Immature natural killer cell (primary cell): ENCODE data around the gene SCAMP4. TPM values are rescaled to one million over a fixed set of nuclear protein-coding genes. Genes with fewer than 3 reads are reported as not detected.

Experiments used
- DNase-seq, 3 donors: peaks; one replicate each; pipeline ENCODE4 v3.0.0; 2022; ENCODE audit warnings: mixed read lengths in 1 of 3
- H3K27ac Mint-ChIP-seq, 6 donors: one replicate each; pipeline ENCODE4 v1.8.0; 2020; ENCODE audit warnings: mixed read lengths in 6 of 6, mild to moderate bottlenecking in 5 of 6, inconsistent platforms in 4 of 6, moderate library complexity in 3 of 6
- H3K27me3 Mint-ChIP-seq, 3 donors: one replicate each; pipeline ENCODE4 v1.8.0; 2020 to 2021; ENCODE audit warnings: low read depth in 3 of 3, mild to moderate bottlenecking in 3 of 3, mixed read lengths in 3 of 3, moderate library complexity in 3 of 3, inconsistent platforms in 1 of 3
- H3K36me3 Mint-ChIP-seq, 3 donors: one replicate each; pipeline ENCODE4 v1.8.0; 2020; ENCODE audit warnings: mixed read lengths in 3 of 3, inconsistent platforms in 2 of 3, mild to moderate bottlenecking in 2 of 3
- H3K4me1 Mint-ChIP-seq, 2 donors: one replicate each; pipeline ENCODE4 v1.8.0; 2020; ENCODE audit warnings: inconsistent platforms in 2 of 2, mild to moderate bottlenecking in 2 of 2, mixed read lengths in 2 of 2, moderate library complexity in 1 of 2
- H3K4me3 Mint-ChIP-seq, 5 donors: one replicate each; pipeline ENCODE4 v1.8.0; 2020; ENCODE audit warnings: mild to moderate bottlenecking in 5 of 5, mixed read lengths in 5 of 5, inconsistent platforms in 3 of 5, moderate library complexity in 3 of 5
- H3K9me3 Mint-ChIP-seq, 6 donors: one replicate each; pipeline ENCODE4 v1.8.0; 2020; ENCODE audit warnings: mild to moderate bottlenecking in 6 of 6, mixed read lengths in 6 of 6, inconsistent platforms in 4 of 6, moderate library complexity in 3 of 6
- polyA plus RNA-seq, 3 donors: library from polyadenylated mRNA; unstranded; fragments of 300-500 nt; fragmentation: Illumina TruSeq; gene quantifications; one replicate each; pipeline ENCODE4 v1.2.3, GENCODE V29; 2021

The SCAMP4 gene
- polyA plus RNA-seq, 3 donors from 2014 or later = 7.6 to 31.9 (median 22.6) TPM

DNA sequence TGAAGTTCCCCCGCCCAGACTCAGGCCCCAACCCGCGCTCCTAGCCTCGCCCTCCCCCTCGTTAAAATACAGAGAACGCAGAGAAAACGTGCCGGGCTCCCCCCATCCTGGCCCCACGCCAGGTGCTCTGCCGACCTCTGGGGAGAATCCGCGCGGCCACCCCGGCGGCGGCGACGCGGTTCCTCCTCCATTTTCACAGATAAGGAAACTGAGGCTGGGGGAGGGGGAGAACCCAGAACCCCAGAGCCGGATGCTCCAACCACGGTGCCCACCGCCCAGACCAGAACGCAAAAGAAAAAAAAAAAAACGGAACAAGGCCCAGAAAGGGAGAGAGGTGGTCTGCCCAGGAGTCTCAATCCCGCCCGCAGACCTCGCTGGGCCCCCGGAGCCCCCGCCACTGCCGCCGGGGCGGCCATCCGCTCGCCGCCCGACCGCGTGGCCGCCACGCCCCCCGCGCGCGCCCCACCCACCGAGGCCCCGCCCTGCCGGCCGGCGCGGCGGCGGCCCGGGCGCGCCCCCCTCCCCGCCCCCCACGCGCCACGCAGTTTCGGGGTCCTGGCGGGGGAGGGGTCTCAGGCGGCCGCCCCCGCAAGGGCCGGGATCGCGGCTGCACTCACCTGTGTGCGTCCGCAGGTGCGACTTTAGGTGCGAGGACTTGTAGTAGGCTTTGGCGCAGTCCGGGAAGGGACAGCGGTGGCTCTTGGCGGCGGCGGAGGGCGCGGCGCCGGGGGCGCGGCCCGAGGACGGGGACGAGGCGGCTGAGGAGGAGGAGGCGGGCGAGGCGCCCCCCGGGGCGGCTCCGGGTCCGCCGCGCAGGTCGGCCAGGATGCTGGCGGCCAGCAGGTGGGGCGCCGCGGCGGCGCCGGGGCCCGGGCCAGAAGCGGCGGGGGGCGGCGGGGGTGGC is 42.5 kb upstream of the SCAMP4 start:
- Mint-ChIP-seq H3K27me3 (peaks cover 9 to 29% (median 10%) of the 10 kb centered on the region in 3 donors), H3K9me3 (peaks cover 0 to 2% (median 0%) of the 10 kb centered on the region in 6 donors), H3K4me1 (peaks cover 19 to 33% of the 10 kb centered on the region in 2 donors), H3K36me3 (no peaks in the 10 kb centered on the region), H3K4me3 (peak overlapping the region; percentile 89 to 94 (median 91)), H3K27ac (peak overlapping the region; percentile 83 to 96 (median 88))
- DNase-seq = peak; percentile 53 to 62 (median 58)

DNA sequence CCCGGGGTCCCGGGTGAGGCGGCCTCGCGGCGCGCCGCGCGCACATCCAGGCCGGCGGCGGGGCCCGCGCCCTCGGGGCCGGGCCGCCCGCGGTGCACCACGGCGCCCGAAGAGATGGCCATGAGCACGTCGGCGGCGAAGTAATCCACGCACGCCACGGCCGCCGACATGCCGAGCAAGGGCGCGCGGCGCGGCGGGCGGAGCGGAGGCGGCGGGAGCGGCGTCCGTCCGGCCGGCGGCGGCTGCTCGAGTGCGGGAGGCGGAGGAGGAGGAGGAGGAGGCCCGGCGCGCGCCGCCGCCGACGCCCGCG is 41.9 kb upstream of the SCAMP4 start, which contains the start of gene KLF16:
KLF16 (minus strand) TSS at position 252 of the 310 bp plus-strand sequence; CDS start at position 170, 82 bp downstream.
- no peaks in the 10 kb centered on the region for H3K36me3 Mint-ChIP-seq
- H3K4me3 Mint-ChIP-seq = peak within 1 kb of the TSS; percentile 89 to 94 (median 91)
- peaks cover 0 to 2% (median 0%) of the 10 kb centered on the region in 6 donors for H3K9me3 Mint-ChIP-seq
- peaks cover 23 to 35% of the 10 kb centered on the region in 2 donors for H3K4me1 Mint-ChIP-seq
- H3K27ac Mint-ChIP-seq = peak within 1 kb of the TSS; percentile 83 to 96 (median 88)
- H3K27me3 Mint-ChIP-seq = peaks cover 8 to 27% (median 9%) of the 10 kb centered on the region in 3 donors
- DNase-seq = no peak

DNA sequence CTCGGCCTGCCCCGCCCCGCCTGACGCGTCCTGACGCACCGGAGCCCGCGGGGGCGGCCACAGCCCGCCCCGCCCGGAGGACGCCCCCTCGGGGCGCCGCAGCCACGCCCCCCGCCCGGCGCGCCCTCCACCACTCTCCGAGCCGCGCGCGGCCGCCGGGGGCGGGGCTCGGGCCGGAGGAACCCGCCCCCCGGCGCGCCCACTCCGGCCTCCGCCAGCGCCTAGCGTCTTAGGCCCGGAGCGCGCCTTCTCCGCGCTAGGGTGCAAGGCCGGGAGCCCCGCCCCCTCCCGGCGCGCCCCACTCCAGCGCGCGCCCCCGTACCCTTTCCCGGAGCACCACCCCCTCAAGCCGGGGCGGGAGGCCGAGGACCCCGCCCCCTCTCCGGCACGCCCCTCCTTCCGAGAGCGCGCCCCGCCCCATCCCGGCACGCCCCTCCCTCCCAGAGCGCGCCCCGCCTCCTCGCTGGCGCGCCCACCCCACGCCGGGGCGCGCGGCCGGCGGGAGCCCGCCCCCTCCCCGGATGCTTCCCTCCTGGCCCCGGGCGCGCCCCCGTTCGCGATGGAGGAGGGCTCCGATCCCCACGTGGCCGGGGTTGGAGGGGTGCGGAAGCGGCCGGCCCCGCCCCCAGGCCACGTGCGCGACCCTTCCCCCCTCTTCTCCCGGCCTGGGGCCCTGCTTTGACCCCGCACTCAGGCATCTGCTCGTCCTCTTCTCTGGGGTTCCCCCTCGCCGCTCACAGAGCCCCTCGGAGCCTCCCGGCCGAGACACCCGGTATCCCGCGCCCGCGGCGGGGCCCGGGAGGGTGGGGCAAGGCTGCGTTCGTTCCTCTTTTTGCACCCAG is 41.3 kb upstream of the SCAMP4 start:
- H3K36me3 Mint-ChIP-seq = no peaks in the 10 kb centered on the region
- peaks cover 27 to 36% of the 10 kb centered on the region in 2 donors for H3K4me1 Mint-ChIP-seq
- peak overlapping the region in 3 of 6 donors; percentile 40 to 84 (median 42) for H3K27ac Mint-ChIP-seq

DNA sequence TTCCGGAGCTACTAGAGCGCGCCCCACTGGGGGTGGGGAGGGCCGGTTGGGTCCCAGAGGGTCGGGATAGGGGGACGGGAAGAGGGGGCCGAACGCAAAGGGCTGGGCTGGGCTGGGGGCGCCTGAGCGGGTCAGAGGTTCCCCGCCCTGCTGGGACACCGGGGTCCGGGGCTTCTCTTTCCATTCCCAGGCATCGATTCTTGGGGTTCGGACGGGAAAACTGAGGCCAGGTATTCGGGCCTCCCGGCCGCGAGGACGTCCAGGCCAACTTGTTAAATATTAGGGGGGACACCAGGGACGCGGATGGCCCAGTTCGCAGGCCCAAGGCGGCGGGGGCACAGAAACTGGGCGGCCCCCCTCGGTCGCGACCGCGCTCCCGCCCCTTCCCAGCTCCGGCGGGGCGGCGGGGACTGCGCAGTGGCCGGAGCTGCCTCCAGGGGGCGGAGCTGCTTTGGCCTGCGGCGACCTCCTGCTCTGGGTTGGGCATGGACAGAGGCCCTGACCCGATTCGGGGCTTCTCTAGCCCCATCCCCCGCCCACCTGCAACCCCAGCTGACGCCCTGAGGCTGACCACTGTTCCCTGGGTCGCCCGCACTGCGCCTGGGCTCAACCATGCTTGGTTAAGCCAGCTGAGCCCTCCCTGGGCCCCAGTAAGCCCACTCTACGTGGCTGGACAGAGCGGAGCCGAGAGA is 40.6 kb upstream of the SCAMP4 start:
- peaks cover 30 to 34% of the 10 kb centered on the region in 2 donors for H3K4me1 Mint-ChIP-seq
- peak overlapping the region in 4 of 6 donors; percentile 29 to 84 (median 68) for H3K27ac Mint-ChIP-seq
- H3K9me3 Mint-ChIP-seq = peaks cover 0 to 2% (median 0%) of the 10 kb centered on the region in 6 donors
- peaks cover 8 to 21% (median 9%) of the 10 kb centered on the region in 3 donors for H3K27me3 Mint-ChIP-seq
- peak; percentile 70 to 74 (median 73) for DNase-seq
- no peaks in the 10 kb centered on the region for H3K36me3 Mint-ChIP-seq
- H3K4me3 Mint-ChIP-seq = peak overlapping the region; percentile 62 to 78 (median 67)

More for the DNA sequence above, 41.3 kb upstream of the SCAMP4 start:
- H3K9me3 Mint-ChIP-seq = peaks cover 0 to 2% (median 0%) of the 10 kb centered on the region in 6 donors
- peak overlapping the region; percentile 62 to 78 (median 67) for H3K4me3 Mint-ChIP-seq
- DNase-seq = peak; percentile 90 to 94 (median 94)
- H3K27me3 Mint-ChIP-seq = peaks cover 8 to 23% (median 9%) of the 10 kb centered on the region in 3 donors

GRCh38 chr19:1865172-1866010 is 39.8 kb upstream of the SCAMP4 start:
- H3K36me3 Mint-ChIP-seq = no peaks in the 10 kb centered on the region
- H3K4me3 Mint-ChIP-seq = peak overlapping the region; percentile 32 to 66 (median 57)
- peaks cover 30 to 35% of the 10 kb centered on the region in 2 donors for H3K4me1 Mint-ChIP-seq
- peaks cover 0 to 2% (median 0%) of the 10 kb centered on the region in 6 donors for H3K9me3 Mint-ChIP-seq
- DNase-seq = no peak
- peaks cover 8 to 21% (median 9%) of the 10 kb centered on the region in 3 donors for H3K27me3 Mint-ChIP-seq
- H3K27ac Mint-ChIP-seq = peak overlapping the region; percentile 37 to 80 (median 62)

- Mint-ChIP-seq H3K4me3 (peak overlapping the region in 1 of 5 donors; percentile 27), H3K4me1 (peaks cover 21 to 30% of the 10 kb centered on the region in 2 donors), H3K36me3 (no peaks in the 10 kb centered on the region), H3K9me3 (no peaks in the 10 kb centered on the region), H3K27ac (peak overlapping the region in 5 of 6 donors; percentile 13 to 81 (median 67)), H3K27me3 (peaks cover 5 to 11% (median 9%) of the 10 kb centered on the region in 3 donors)
- DNase-seq = no peak
Measured at GRCh38 chr19:1866693-1867348, 38.4 kb upstream of the SCAMP4 start.

DNA sequence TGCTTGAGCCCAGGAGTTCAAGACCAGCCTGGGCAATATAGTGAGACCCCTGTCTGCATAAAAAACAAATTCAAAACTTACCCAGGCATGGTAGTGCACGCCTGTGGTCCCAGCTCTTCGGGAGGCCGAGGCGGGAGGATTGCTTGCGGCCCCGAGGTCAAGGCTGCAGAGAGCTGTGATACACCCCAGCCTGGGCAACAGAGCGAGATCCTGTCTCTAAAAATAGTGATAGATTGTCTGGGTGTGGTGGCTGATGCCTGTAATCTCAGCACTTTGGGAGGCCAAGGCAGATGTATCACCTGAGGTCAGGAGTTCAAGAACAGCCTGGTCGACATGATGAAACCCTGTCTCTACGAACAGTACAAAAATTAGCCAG is 37.9 kb upstream of the SCAMP4 start:
- peak overlapping the region in 4 of 6 donors; percentile 13 to 67 (median 38) for H3K27ac Mint-ChIP-seq
- peaks cover 16 to 26% of the 10 kb centered on the region in 2 donors for H3K4me1 Mint-ChIP-seq
- peaks cover 3 to 6% (median 5%) of the 10 kb centered on the region in 3 donors for H3K27me3 Mint-ChIP-seq

DNA sequence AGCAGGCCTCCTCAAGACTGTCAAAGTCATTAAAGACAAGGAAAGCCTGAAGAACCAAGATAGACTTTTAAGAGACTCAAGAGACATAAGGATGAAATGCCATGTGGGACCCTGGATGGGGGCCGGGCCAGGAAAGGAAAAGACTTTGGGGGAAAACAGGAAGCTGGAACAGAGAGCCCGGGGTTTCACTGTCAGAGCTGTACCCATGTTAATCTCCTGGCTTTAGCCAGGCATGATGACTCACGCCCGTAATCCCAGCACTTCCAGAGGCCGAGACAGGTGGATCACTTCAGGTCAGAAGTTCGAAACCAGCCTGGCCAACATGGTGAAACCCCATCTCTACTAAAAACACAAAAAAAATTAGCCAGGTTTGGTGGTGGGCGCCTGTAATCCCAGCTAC is 36.2 kb upstream of the SCAMP4 start:
- DNase-seq = no peak
- peak overlapping the region in 2 of 5 donors; percentile 44 to 46 for H3K4me3 Mint-ChIP-seq
- peaks cover 0 to under 1% (median 0%) of the 10 kb centered on the region in 3 donors for H3K36me3 Mint-ChIP-seq
- H3K27ac Mint-ChIP-seq = peak overlapping the region in 2 of 6 donors; percentile 55 to 73
- H3K4me1 Mint-ChIP-seq = peaks cover 17 to 34% of the 10 kb centered on the region in 2 donors
- H3K27me3 Mint-ChIP-seq = peaks cover 2 to 4% (median 3%) of the 10 kb centered on the region in 3 donors
- no peaks in the 10 kb centered on the region for H3K9me3 Mint-ChIP-seq

More for the DNA sequence above, 37.9 kb upstream of the SCAMP4 start:
- Mint-ChIP-seq H3K36me3 (no peaks in the 10 kb centered on the region), H3K9me3 (no peaks in the 10 kb centered on the region), H3K4me3 (no peak overlapping the region)
- no peak for DNase-seq

DNA sequence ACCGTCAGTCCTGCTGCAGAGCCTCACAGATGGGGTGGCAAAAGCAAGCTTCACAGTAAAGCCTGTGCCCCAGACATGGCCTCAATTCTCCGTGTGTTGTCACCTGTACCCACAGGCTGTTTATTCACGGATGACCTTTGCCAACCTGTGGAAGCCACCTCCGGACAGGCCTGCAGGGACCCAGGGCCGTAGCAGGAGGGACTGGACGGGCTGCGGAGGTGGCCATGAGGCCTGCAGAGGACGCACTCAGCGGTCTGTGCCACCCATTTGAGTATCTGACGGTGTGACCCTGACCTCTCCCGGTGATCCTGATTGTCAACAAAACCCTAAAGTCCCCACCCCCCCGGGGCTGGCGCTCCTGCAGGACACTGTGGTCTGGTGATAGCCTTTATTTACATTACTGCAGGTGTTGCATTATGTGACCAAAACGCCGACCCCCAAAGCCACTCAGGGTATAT is 34.0 kb upstream of the SCAMP4 start:
- H3K9me3 Mint-ChIP-seq = no peaks in the 10 kb centered on the region
- DNase-seq = no peak
- peaks cover 33 to 41% of the 10 kb centered on the region in 2 donors for H3K4me1 Mint-ChIP-seq
- H3K27me3 Mint-ChIP-seq = peaks cover 18 to 22% (median 19%) of the 10 kb centered on the region in 3 donors
- H3K27ac Mint-ChIP-seq = no peak overlapping the region
- H3K4me3 Mint-ChIP-seq = no peak overlapping the region
- peaks cover 0 to 2% (median 0%) of the 10 kb centered on the region in 3 donors for H3K36me3 Mint-ChIP-seq

GRCh38 chr19:1871630-1872029 is 33.6 kb upstream of the SCAMP4 start:
- Mint-ChIP-seq H3K27ac (no peak overlapping the region), H3K27me3 (peaks cover 22 to 25% (median 24%) of the 10 kb centered on the region in 3 donors), H3K9me3 (no peaks in the 10 kb centered on the region), H3K4me1 (peaks cover 37 to 46% of the 10 kb centered on the region in 2 donors), H3K4me3 (no peak overlapping the region), H3K36me3 (peaks cover 0 to 2% (median 0%) of the 10 kb centered on the region in 3 donors)
- no peak for DNase-seq

DNA sequence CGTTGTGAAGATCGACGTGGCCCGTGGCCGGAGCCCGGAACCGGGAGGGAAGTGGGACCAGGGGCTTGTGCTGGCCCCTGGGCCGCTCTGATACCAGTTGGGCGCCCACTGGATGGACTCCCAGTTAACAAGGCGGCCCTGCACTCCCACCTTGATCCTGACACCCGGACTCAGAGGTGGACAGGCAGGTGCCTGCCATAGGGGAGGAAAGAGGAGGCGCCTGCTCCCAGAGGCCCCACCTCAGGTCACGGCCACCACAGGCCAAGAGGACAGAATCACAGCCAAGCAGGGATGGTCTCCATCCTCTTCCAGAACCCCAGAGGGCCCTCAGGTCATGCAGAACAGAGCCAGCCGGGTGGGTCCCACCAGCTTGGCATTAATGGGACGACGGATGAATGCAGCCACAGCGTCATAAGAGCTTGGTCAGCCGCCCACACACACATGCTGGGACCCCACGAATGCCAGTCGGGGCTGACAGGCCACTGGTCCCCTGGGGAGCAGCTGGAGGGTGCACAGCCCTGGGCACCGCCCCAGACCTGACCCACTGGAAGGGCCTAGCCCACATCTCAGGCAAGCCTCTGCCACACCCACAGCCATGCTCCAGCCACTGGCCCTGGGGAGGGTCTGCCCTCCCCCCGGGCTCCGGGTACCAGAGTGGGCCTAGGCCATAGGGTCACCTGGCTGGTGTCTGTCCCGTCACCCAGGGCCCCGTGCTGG is 32.2 kb upstream of the SCAMP4 start:
- DNase-seq = no peak
- Mint-ChIP-seq H3K27me3 (peaks cover 20 to 25% (median 24%) of the 10 kb centered on the region in 3 donors), H3K36me3 (peaks cover 0 to 2% (median 0%) of the 10 kb centered on the region in 3 donors), H3K27ac (peak overlapping the region in 5 of 6 donors; percentile 57 to 99 (median 97)), H3K4me1 (peaks cover 32 to 43% of the 10 kb centered on the region in 2 donors), H3K9me3 (no peaks in the 10 kb centered on the region), H3K4me3 (peak overlapping the region in 4 of 5 donors; percentile 14 to 38 (median 32))
